HepG2 (cell line): ENCODE results near the gene CD302. TPM values are rescaled to one million over a fixed set of nuclear protein-coding genes. Genes with fewer than 3 reads are reported as not detected.

ENCODE experiments used
- ARNT2 ChIP-seq: sonication (generic); formaldehyde crosslinking; IDR thresholded peaks from 2 replicates; pipeline ENCODE4 v1.8.0; 2022; ENCODE audit warnings: mild to moderate bottlenecking, low read depth, missing genetic modification reagents, moderate library complexity
- ATF3 ChIP-seq: sonication (generic); formaldehyde crosslinking; IDR thresholded peaks from 2 replicates; pipeline ENCODE4 v1.4.0; 2020; ENCODE audit warnings: missing genetic modification reagents
- ESRRA ChIP-seq: sonication (generic); formaldehyde crosslinking; IDR thresholded peaks from 2 replicates; pipeline ENCODE4 v1.5.1; 2020; ENCODE audit warnings: mild to moderate bottlenecking, low read depth, missing genetic modification reagents
- MEIS2 ChIP-seq: sonication (generic); formaldehyde crosslinking; IDR thresholded peaks from 2 replicates; pipeline ENCODE4 v1.9.0; 2021; ENCODE audit warnings: mild to moderate bottlenecking, missing genetic modification reagents
- PAX8 ChIP-seq: sonication (generic); formaldehyde crosslinking; IDR thresholded peaks from 2 replicates; pipeline ENCODE4 v1.8.0; 2022; ENCODE audit warnings: mild to moderate bottlenecking, missing genetic modification reagents, borderline replicate concordance
- POLR2G ChIP-seq: fragments of 200-400 bp; formaldehyde crosslinking; IDR thresholded peaks from 2 replicates; pipeline ENCODE4 v1.6.1; 2018; ENCODE audit warnings: mild to moderate bottlenecking, low read depth, low read length, moderate library complexity
- PRMT3 ChIP-seq: sonication (generic); formaldehyde crosslinking; IDR thresholded peaks from 2 replicates; pipeline ENCODE4 v1.8.1; 2022; ENCODE audit warnings: low read depth, mild to moderate bottlenecking, moderate library complexity, missing genetic modification reagents, borderline replicate concordance
- SALL2 ChIP-seq: sonication (generic); formaldehyde crosslinking; IDR thresholded peaks from 2 replicates; pipeline ENCODE4 v1.8.1; 2023; ENCODE audit warnings: mild to moderate bottlenecking, missing genetic modification reagents, inconsistent platforms
- SMAD1 ChIP-seq: sonication (generic); formaldehyde crosslinking; IDR thresholded peaks from 2 replicates; pipeline ENCODE4 v1.4.0; 2020; ENCODE audit warnings: missing genetic modification reagents, low read depth, mild to moderate bottlenecking, borderline replicate concordance
- SP2 ChIP-seq: sonication (generic); formaldehyde crosslinking; IDR thresholded peaks from 2 replicates; pipeline ENCODE4 v1.5.1; 2020; ENCODE audit warnings: mild to moderate bottlenecking, missing genetic modification reagents
- TBP ChIP-seq: sonication (generic); formaldehyde crosslinking; IDR thresholded peaks from 2 replicates; pipeline ENCODE4 v1.5.0; 2020; ENCODE audit warnings: missing genetic modification reagents
- TEF ChIP-seq: sonication (generic); formaldehyde crosslinking; IDR thresholded peaks from 2 replicates; pipeline ENCODE4 v1.5.0; 2020; ENCODE audit warnings: missing genetic modification reagents
- THAP11 ChIP-seq: IDR thresholded peaks from 2 replicates; pipeline ENCODE4 v1.6.1; 2016; ENCODE audit warnings: missing biosample characterization, missing genetic modification reagents
- ZBTB7B ChIP-seq: sonication (generic); formaldehyde crosslinking; IDR thresholded peaks from 2 replicates; pipeline ENCODE4 v1.4.0; 2020; ENCODE audit warnings: missing genetic modification reagents
- ZNF180 ChIP-seq: sonication (generic); formaldehyde crosslinking; IDR thresholded peaks from 2 replicates; pipeline ENCODE4 v1.4.0; 2020; ENCODE audit warnings: low read depth, missing genetic modification reagents, borderline replicate concordance
- ZNF253 ChIP-seq: sonication (generic); formaldehyde crosslinking; IDR thresholded peaks from 2 replicates; pipeline ENCODE4 v1.8.0; 2022; ENCODE audit warnings: mild to moderate bottlenecking, missing genetic modification reagents, borderline replicate concordance
- ZNF430 ChIP-seq: sonication (generic); formaldehyde crosslinking; IDR thresholded peaks from 2 replicates; pipeline ENCODE4 v1.9.0; 2021; ENCODE audit warnings: mild to moderate bottlenecking, missing genetic modification reagents
- ZNF598 ChIP-seq: sonication (generic); formaldehyde crosslinking; IDR thresholded peaks from 2 replicates; pipeline ENCODE4 v1.5.1; 2020; ENCODE audit warnings: mild to moderate bottlenecking, missing genetic modification reagents, borderline replicate concordance
- ZNF652 ChIP-seq: IDR thresholded peaks from 2 replicates; pipeline ENCODE4 v1.6.1; 2016; ENCODE audit warnings: low read depth, borderline replicate concordance
- ZNF772 ChIP-seq: sonication (generic); formaldehyde crosslinking; IDR thresholded peaks from 2 replicates; pipeline ENCODE4 v1.5.0; 2020; ENCODE audit warnings: mild to moderate bottlenecking, missing genetic modification reagents
- polyA plus RNA-seq, 8 experiments: library from polyadenylated mRNA; depleted of rRNA in 3 of 8; stranded (reverse) in 7 of 8; unstranded in 1 of 8; fragments of >200 nt; fragmentation: Illumina TruSeq in 4 of 8; extraction: Trizol in 4 of 8; gene quantifications; 2 replicates each; pipeline versions ENCODE4 v1.2.1 to v1.2.3, GENCODE V29; 2011 to 2016; ENCODE audit warnings: low read depth in 4 of 8, missing spikeins in 1 of 8, mixed read lengths in 1 of 8; ENCODE audit not compliant: insufficient read depth in 1 of 8
- total RNA-seq, 5 experiments: library from RNA; depleted of rRNA; stranded (reverse); fragments of >200 nt; fragmentation: Illumina TruSeq; extraction: Trizol; gene quantifications; 2 replicates each; pipeline ENCODE4 v1.2.3, GENCODE V29; 2016; ENCODE audit warnings: low read depth in 1 of 5
- TF ChIP-seq, protein P1 (sequence below): sonication (generic); formaldehyde crosslinking; IDR thresholded peaks from 2 replicates; pipeline ENCODE4 v1.4.0; 2020; ENCODE audit warnings: low read depth, mild to moderate bottlenecking, missing genetic modification reagents
- TF ChIP-seq, protein P2 (sequence below): sonication (generic); formaldehyde crosslinking; IDR thresholded peaks from 2 replicates; pipeline ENCODE4 v1.5.0; 2020; ENCODE audit warnings: mild to moderate bottlenecking, missing genetic modification reagents

Gene CD302
- total and polyA plus RNA-seq, 2 of the 13 experiments (the other 11 are each of a cell fraction or from before 2014, with no cell fraction given) = 8.0 to 15.6 TPM

GRCh38 chr2:159797543-159798375 is at the start of gene CD302 (continued):
- TF ChIP-seq, protein P1, sequence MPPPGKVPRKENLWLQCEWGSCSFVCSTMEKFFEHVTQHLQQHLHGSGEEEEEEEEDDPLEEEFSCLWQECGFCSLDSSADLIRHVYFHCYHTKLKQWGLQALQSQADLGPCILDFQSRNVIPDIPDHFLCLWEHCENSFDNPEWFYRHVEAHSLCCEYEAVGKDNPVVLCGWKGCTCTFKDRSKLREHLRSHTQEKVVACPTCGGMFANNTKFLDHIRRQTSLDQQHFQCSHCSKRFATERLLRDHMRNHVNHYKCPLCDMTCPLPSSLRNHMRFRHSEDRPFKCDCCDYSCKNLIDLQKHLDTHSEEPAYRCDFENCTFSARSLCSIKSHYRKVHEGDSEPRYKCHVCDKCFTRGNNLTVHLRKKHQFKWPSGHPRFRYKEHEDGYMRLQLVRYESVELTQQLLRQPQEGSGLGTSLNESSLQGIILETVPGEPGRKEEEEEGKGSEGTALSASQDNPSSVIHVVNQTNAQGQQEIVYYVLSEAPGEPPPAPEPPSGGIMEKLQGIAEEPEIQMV (CRISPR knock-in tag) = no peak
- TF ChIP-seq SMAD1 (CRISPR knock-in tag) = no peak; the same call in 1 of the 2 replicates
- peak; percentile 98 for TF ChIP-seq SALL2
- TF ChIP-seq SP2 = 0 out of 2 replicates have a peak, but pooled peaks have one; percentile 36
- peak; percentile 82; the same call in 1 of the 2 replicates for TF ChIP-seq PRMT3
- 0 out of 2 replicates have a peak, but pooled peaks have one; percentile 25 for TF ChIP-seq ZNF253 (CRISPR knock-in tag)
- TF ChIP-seq TEF = no peak
- peak; percentile 57 for TF ChIP-seq THAP11 (CRISPR knock-in tag)
- TF ChIP-seq ATF3 (CRISPR knock-in tag) = peak; percentile 44; the same call in 1 of the 2 replicates
- TF ChIP-seq TBP (CRISPR knock-in tag) = no peak
- TF ChIP-seq PAX8 (CRISPR knock-in tag) = no peak; the same call in 1 of the 2 replicates
- no peak for TF ChIP-seq ZNF180
- TF ChIP-seq MEIS2 (CRISPR knock-in tag) = 0 out of 2 replicates have a peak, but pooled peaks have one; percentile 46
- TF ChIP-seq ZNF430 = peak; percentile 60; the same call in 1 of the 2 replicates
- TF ChIP-seq, protein P2, sequence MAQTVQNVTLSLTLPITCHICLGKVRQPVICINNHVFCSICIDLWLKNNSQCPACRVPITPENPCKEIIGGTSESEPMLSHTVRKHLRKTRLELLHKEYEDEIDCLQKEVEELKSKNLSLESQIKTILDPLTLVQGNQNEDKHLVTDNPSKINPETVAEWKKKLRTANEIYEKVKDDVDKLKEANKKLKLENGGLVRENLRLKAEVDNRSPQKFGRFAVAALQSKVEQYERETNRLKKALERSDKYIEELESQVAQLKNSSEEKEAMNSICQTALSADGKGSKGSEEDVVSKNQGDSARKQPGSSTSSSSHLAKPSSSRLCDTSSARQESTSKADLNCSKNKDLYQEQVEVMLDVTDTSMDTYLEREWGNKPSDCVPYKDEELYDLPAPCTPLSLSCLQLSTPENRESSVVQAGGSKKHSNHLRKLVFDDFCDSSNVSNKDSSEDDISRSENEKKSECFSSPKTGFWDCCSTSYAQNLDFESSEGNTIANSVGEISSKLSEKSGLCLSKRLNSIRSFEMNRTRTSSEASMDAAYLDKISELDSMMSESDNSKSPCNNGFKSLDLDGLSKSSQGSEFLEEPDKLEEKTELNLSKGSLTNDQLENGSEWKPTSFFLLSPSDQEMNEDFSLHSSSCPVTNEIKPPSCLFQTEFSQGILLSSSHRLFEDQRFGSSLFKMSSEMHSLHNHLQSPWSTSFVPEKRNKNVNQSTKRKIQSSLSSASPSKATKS (CRISPR knock-in tag) = no peak
- TF ChIP-seq POLR2G = peak; percentile 73
- peak; percentile 93; the same call in 1 of the 2 replicates for TF ChIP-seq ZNF772 (CRISPR knock-in tag)
- TF ChIP-seq ARNT2 (CRISPR knock-in tag) = peak; percentile 95
- no peak for TF ChIP-seq ZNF652
- peak; percentile 65; the same call in 1 of the 2 replicates for TF ChIP-seq ESRRA (CRISPR knock-in tag)
- TF ChIP-seq ZNF598 (CRISPR knock-in tag) = peak; percentile 91; the same call in 1 of the 2 replicates
- peak; percentile 51; the same call in 1 of the 2 replicates for TF ChIP-seq ZBTB7B
